SU-DHL-6 (cell line): Measurements from ENCODE around the gene HDAC10.
A peak's percentile ranks its signal among the peaks of the same experiment; 100 is the strongest.

Experiments
- H2AFZ ChIP-seq: fragments of 200-600 bp; sonication (generic); 2 replicates; pipeline ENCODE4 v1.6.1; 2014; ENCODE audit warnings: low read depth, mild to moderate bottlenecking, moderate library complexity, mixed read lengths, antibody characterized with exemption, low read length; ENCODE audit not compliant: severe bottlenecking
- H3F3A ChIP-seq: fragments of 200-600 bp; shearing (Covaris generic); 2 replicates; pipeline ENCODE4 v1.6.0; 2016; ENCODE audit warnings: antibody characterized with exemption, mild to moderate bottlenecking; ENCODE audit not compliant: insufficient read depth
- H3K27ac ChIP-seq: fragments of 200-600 bp; sonication (generic); 2 replicates; pipeline ENCODE4 v1.5.1; 2016; ENCODE audit warnings: low read depth, mild to moderate bottlenecking, low read length, moderate library complexity, mixed read lengths
- H3K27me3 ChIP-seq: fragments of 200-600 bp; sonication (generic), shearing (Covaris generic); 2 replicates; pipeline ENCODE4 v1.6.0; 2014; ENCODE audit warnings: mild to moderate bottlenecking, low read length
- H3K36me3 ChIP-seq: fragments of 200-600 bp; sonication (generic); 2 replicates; pipeline ENCODE4 v1.6.1; 2014; ENCODE audit warnings: mild to moderate bottlenecking, low read length, mixed read lengths
- H3K4me2 ChIP-seq: fragments of 300-600, 200-600 bp; shearing (Covaris generic), sonication (generic); 2 replicates; pipeline ENCODE4 v1.6.0; 2014; ENCODE audit warnings: low read length, low read depth, mild to moderate bottlenecking; ENCODE audit not compliant: poor library complexity, severe bottlenecking
- H3K4me3 ChIP-seq: fragments of 200-600 bp; sonication (generic); 2 replicates; pipeline ENCODE4 v1.5.1; 2014; ENCODE audit warnings: antibody characterized with exemption, low read length, mild to moderate bottlenecking, mixed read lengths; ENCODE audit not compliant: insufficient read depth, poor library complexity, severe bottlenecking
- H3K79me2 ChIP-seq: fragments of 200-600 bp; sonication (generic); 2 replicates; pipeline ENCODE4 v1.6.1; 2014; ENCODE audit warnings: mild to moderate bottlenecking, low read length, moderate library complexity; ENCODE audit not compliant: insufficient read depth
- H3K9ac ChIP-seq: fragments of 200-600 bp; sonication (generic); 2 replicates; pipeline ENCODE4 v1.7.0; 2014; ENCODE audit warnings: mild to moderate bottlenecking, low read length
- H3K9me2 ChIP-seq: fragments of 200-600 bp; sonication (generic); replicated peaks from 2 replicates; pipeline ENCODE4 v1.6.1; 2014; ENCODE audit warnings: low read length; ENCODE audit not compliant: insufficient read depth
- H3K9me3 ChIP-seq: fragments of 200-600 bp; sonication (generic); 2 replicates; pipeline ENCODE4 v1.6.1; 2014; ENCODE audit warnings: low read length, mixed read lengths; ENCODE audit not compliant: insufficient read depth
- H4K20me1 ChIP-seq: fragments of 200-600 bp; sonication (generic); 2 replicates; pipeline ENCODE4 v1.6.1; 2014; ENCODE audit warnings: low read depth, mild to moderate bottlenecking, antibody characterized with exemption, low read length, moderate library complexity, mixed read lengths
- EZH2phosphoT487 ChIP-seq: fragments of 200-600 bp; sonication (generic), shearing (Covaris generic); conservative IDR thresholded peaks from 2 replicates; pipeline ENCODE4 v1.6.1; 2018; ENCODE audit warnings: mild to moderate bottlenecking, antibody characterized with exemption, low read length, moderate library complexity, mixed read lengths
- TF ChIP-seq, protein P1 (sequence below): fragments of 200-600 bp; sonication (generic); IDR thresholded peaks from one replicate; pipeline ENCODE4 v1.5.1; 2017; ENCODE audit warnings: antibody characterized with exemption, mild to moderate bottlenecking, low read length, moderate library complexity; ENCODE audit not compliant: insufficient read depth, poor library complexity, severe bottlenecking

Gene HDAC10

DNA sequence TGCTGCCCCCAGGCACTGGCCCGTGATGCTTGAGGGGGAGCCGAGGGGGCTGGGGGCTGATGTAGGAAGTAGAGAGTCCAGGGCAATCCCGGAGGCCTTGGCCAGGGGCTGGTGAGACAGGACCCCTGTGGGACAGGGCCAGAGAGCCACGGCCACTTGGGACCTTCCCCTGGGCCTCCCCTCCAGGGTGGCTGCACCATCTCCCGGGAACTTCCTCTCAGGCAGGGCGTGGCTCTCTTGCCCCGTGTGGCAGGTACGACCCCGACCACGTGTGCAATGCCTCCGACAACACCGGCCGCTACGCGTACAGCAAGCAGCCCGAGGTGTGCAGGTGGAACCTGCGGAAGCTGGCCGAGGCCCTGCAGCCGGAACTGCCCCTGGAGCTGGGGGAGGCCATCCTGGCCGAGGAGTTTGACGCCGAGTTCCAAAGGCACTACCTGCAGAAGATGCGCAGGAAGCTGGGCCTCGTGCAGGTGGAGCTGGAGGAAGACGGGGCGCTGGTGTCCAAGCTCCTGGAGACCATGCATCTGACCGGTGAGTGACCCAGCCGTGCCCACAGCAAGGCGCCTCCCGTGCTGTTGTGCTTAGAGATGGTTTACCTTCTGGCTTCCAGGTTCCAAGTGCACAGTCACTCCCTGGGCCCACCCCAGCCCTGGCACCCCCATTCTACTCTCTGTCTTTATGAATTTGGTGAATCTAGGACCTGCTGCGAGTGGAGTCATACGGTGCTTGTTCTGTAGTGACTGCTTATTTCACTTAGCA, 40.5 kb downstream of the HDAC10 start:
- TF ChIP-seq EZH2phosphoT487 = no peak
- TF ChIP-seq, protein P1, sequence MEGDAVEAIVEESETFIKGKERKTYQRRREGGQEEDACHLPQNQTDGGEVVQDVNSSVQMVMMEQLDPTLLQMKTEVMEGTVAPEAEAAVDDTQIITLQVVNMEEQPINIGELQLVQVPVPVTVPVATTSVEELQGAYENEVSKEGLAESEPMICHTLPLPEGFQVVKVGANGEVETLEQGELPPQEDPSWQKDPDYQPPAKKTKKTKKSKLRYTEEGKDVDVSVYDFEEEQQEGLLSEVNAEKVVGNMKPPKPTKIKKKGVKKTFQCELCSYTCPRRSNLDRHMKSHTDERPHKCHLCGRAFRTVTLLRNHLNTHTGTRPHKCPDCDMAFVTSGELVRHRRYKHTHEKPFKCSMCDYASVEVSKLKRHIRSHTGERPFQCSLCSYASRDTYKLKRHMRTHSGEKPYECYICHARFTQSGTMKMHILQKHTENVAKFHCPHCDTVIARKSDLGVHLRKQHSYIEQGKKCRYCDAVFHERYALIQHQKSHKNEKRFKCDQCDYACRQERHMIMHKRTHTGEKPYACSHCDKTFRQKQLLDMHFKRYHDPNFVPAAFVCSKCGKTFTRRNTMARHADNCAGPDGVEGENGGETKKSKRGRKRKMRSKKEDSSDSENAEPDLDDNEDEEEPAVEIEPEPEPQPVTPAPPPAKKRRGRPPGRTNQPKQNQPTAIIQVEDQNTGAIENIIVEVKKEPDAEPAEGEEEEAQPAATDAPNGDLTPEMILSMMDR = no peak
- no peak overlapping the region for H3K9ac ChIP-seq
- H4K20me1 ChIP-seq = no peaks in the 10 kb centered on the region; the same call in 1 of the 2 replicates
- H3K27ac ChIP-seq = no peak overlapping the region
- no peaks in the 10 kb centered on the region for H3K9me3 ChIP-seq
- H3K9me2 ChIP-seq = no peaks in the 10 kb centered on the region
- no peaks in the 10 kb centered on the region for H3K27me3 ChIP-seq
- no peak overlapping the region for H2AFZ ChIP-seq
- H3K4me2 ChIP-seq = no peak overlapping the region
- H3K4me3 ChIP-seq = no peak overlapping the region
- 0 out of 2 replicates have a peak, but pooled peaks cover 4% of the 10 kb centered on the region for H3F3A ChIP-seq
- peaks cover 15% of the 10 kb centered on the region; the same call in 1 of the 2 replicates for H3K79me2 ChIP-seq
- peaks cover 6% of the 10 kb centered on the region; the same call in 1 of the 2 replicates for H3K36me3 ChIP-seq

DNA sequence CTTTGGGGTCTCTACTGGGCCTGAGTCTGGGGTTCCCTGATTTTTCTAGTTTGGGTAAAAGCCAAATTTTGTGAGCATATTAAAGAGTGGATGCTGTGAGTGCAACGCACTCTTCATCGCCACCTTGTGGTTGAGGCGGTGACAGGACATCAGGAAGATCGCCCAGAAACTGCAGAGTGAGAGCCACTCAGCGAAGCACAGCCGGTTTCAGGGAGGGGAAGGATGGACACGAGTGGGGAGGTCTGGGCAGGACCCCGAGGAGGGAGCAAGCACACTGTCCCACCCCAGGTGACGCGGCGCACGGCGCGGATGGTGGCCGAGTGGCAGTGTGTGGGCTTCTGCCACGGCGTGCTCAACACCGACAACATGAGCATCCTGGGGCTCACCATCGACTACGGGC, 41.2 kb downstream of the HDAC10 start:
- TF ChIP-seq, protein P1 = peak; percentile 93
- TF ChIP-seq EZH2phosphoT487 = no peak
- no peaks in the 10 kb centered on the region for H3K9me2 ChIP-seq
- H2AFZ ChIP-seq = no peak overlapping the region
- H3K79me2 ChIP-seq = peaks cover 15% of the 10 kb centered on the region; the same call in 1 of the 2 replicates
- H3K4me3 ChIP-seq = no peak overlapping the region
- H3K9me3 ChIP-seq = no peaks in the 10 kb centered on the region
- H3K4me2 ChIP-seq = no peak overlapping the region
- 0 out of 2 replicates have a peak, but pooled peaks cover 4% of the 10 kb centered on the region for H3F3A ChIP-seq
- H3K9ac ChIP-seq = no peak overlapping the region
- no peaks in the 10 kb centered on the region for H3K27me3 ChIP-seq
- no peaks in the 10 kb centered on the region; the same call in 1 of the 2 replicates for H4K20me1 ChIP-seq
- peaks cover 6% of the 10 kb centered on the region; the same call in 1 of the 2 replicates for H3K36me3 ChIP-seq
- no peak overlapping the region for H3K27ac ChIP-seq

DNA sequence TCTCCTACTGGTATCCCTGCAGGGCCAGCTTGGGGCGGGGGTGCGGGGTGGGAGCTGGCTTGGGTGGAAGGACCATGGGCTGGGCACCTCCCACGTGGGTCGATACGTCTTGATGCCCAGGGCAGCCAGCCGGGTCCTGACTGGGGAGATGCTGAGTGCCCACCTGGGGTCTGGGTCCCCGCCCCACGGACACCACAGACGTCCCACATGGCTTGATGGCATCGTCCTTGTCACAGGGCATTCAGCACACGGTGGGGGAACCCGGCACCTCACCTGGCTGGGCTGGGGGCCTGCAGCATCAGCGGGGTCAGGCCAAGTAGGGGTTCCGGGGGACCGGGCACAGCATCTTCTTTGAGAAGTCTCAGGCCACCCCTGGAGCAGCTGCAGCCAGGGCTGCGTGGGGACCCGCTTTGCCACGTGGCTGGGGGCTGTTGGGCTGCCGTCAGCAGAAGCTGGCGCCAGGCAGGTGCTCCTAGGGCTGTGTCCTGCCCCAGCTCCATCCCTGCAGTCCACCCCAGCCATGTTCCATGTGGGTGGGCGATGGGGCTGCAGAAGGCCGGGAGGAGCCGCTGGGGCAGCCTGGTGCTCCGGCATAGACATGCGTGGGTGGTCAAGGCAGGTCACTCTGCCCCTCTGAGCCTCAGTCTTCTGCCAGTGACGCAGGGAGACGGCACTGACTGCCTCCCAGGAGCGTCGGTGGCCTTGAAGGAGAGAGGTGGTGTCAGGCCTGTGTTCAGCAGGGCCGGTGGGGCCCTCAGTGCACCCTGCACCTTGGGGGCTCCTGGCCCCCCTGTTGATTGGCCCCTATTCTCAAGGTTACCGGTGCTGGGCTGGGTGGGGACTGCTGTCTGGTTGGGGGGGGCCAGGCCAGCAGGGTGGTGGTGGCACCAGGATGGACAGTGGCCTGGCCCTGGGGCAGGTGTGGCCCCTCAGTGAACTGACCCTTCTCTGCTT, 41.8 kb downstream of the HDAC10 start:
- H3K27me3 ChIP-seq = no peaks in the 10 kb centered on the region
- no peaks in the 10 kb centered on the region; the same call in 1 of the 2 replicates for H4K20me1 ChIP-seq
- no peaks in the 10 kb centered on the region for H3K9me3 ChIP-seq
- peaks cover 6% of the 10 kb centered on the region; the same call in 1 of the 2 replicates for H3K36me3 ChIP-seq
- H3K9ac ChIP-seq = no peak overlapping the region
- H3K9me2 ChIP-seq = no peaks in the 10 kb centered on the region
- no peak overlapping the region for H3K4me2 ChIP-seq
- TF ChIP-seq, protein P1 = no peak
- no peak for TF ChIP-seq EZH2phosphoT487
- 0 out of 2 replicates have a peak, but pooled peaks cover 4% of the 10 kb centered on the region for H3F3A ChIP-seq
- H3K4me3 ChIP-seq = no peak overlapping the region
- H2AFZ ChIP-seq = no peak overlapping the region
- no peak overlapping the region for H3K27ac ChIP-seq
- peaks cover 21% of the 10 kb centered on the region; the same call in 1 of the 2 replicates for H3K79me2 ChIP-seq
